ENCODE results near the gene SPTBN4.

- TF ChIP-seq POLR2A (IDR thresholded peaks at IDR 0.05; ENCODE audit: low read depth, low read length): no peak
- no peak for TF ChIP-seq POLR2AphosphoS5 (IDR thresholded peaks at IDR 0.05; ENCODE audit: low read depth, low read length)
- TF ChIP-seq TAF1 (IDR thresholded peaks at IDR 0.05; ENCODE audit: borderline replicate concordance, low read depth, low read length): no peak
Measured at GRCh38 chr19:40608957-40609356, 142.2 kb downstream of the SPTBN4 start.
